ENCODE results near the gene NUDT4B. TPM values are rescaled to one million over a fixed set of nuclear protein-coding genes. Genes with fewer than 3 reads are reported as not detected.
A peak's percentile ranks its signal among the peaks of the same experiment; 100 is the strongest.
"Not testable (repeated sequence)": the region's sequence is repeated elsewhere in the genome, so short reads cannot be mapped to it uniquely, and the experiment has no call there.

Gene NUDT4B
- total RNA-seq = not detected

GRCh38 chr1:148748563-148749334 is at the start of gene NUDT4B:
Gene NUDT4B (plus strand): TSS chr1:148748774. CDS start chr1:148748953, 179 bp downstream.
- H3K4me3 Mint-ChIP-seq, H3K36me3 Mint-ChIP-seq, H3K9me3 Mint-ChIP-seq, POLR2A ChIA-PET, DNase-seq, H3K27me3 Mint-ChIP-seq, H3K4me1 Mint-ChIP-seq, H3K27ac Mint-ChIP-seq: not testable (repeated sequence)
- peak; percentile 79 for ATAC-seq (ENCODE audit: low read depth)

DNA sequence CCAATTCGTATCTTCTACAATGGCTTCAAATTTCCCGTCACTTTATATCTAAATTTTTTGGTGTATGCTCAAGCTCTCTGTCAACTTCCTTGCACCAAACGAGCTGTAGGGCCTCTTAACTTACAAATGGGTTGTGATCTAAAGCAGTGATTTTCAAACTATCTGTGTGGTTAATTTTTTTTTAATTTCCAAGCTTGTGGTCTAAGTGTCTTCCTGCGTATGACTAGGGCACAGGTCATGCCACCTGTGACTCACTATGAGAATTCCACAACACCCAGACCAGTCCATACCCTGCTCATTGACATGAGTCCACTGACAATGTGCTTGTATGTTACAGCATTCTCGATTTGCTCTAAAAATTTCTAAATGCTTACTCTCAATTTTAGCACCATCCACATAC is 49.2 kb upstream of the NUDT4B start:
- POLR2A ChIA-PET = not testable (repeated sequence)

GRCh38 chr1:148702242-148702641 is 46.3 kb upstream of the NUDT4B start:
- H3K36me3 Mint-ChIP-seq; H3K4me3 Mint-ChIP-seq; ATAC-seq (ENCODE audit: low read depth); H3K9me3 Mint-ChIP-seq; POLR2A ChIA-PET; H3K27me3 Mint-ChIP-seq; H3K4me1 Mint-ChIP-seq; H3K27ac Mint-ChIP-seq; DNase-seq: not testable (repeated sequence)

More for the DNA sequence above, 49.2 kb upstream of the NUDT4B start:
- not testable (repeated sequence) for H3K27ac Mint-ChIP-seq, H3K4me1 Mint-ChIP-seq, H3K27me3 Mint-ChIP-seq, DNase-seq, H3K9me3 Mint-ChIP-seq, H3K36me3 Mint-ChIP-seq, H3K4me3 Mint-ChIP-seq
- peak; percentile 67 for ATAC-seq (ENCODE audit: low read depth)

DNA sequence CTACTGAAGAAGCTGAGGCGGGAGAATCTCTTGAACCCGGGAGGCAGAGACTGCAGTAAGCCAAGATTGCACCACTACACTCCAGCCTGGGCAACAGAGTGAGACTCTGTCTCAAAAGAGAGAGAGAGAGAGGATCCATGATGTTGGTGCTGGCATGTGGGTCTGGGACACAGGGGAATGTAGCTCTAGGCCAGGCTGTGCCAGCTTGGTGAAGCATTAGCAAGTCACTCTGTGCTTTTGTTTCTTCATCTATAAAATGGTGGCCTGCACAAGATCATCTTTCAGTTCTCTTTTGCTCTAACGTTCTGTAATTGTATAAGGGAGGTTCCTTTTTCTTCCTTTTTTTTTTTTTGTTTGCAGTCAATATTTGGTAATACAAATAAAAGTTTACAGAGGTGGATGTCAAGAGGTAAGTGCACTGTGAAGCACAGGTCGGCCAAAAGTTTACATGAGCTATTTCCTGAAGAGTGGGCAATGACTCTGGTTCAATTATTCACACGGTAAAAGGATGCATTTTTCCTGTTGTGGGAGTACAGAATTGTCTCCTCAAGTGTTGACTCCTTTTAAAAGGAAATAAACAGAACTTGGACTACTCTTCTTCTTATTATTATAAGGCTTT is 44.5 kb upstream of the NUDT4B start:
- H3K9me3 Mint-ChIP-seq = not testable (repeated sequence)

DNA sequence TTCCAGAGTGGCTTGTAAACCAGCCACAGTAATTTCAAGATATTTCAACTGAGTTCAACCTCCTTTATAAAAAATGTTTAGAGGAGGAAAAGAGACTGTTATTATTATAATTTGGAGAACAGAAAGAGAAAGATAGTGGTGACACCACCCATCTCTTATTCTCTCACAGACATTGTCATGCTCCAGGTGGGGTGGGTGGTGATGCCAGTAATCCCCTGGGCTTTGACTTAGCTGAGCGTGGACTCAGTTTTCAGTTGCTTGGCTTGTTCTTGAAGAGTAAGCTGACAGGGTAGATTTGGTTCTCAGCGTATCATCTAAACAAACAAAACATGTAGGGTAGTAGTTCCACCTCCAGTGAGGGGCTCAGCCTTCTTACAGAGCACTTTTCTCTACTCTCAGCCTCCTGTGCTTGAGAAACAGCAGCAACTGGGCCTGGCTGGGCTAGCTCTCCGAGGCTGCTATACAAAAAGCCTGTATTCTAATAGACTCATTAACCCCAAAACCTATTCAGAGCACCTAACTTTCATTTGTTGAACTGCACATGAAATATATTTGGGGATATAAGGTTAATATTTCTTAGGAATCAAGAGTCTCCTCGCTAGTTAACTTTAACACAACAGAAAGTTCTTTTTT is 43.1 kb upstream of the NUDT4B start:
- H3K9me3 Mint-ChIP-seq; ATAC-seq (ENCODE audit: low read depth); DNase-seq; H3K4me1 Mint-ChIP-seq; H3K27ac Mint-ChIP-seq; H3K27me3 Mint-ChIP-seq; H3K36me3 Mint-ChIP-seq; POLR2A ChIA-PET; H3K4me3 Mint-ChIP-seq: not testable (repeated sequence)

More for the DNA sequence above, 44.5 kb upstream of the NUDT4B start:
- H3K4me1 Mint-ChIP-seq; H3K27me3 Mint-ChIP-seq; H3K36me3 Mint-ChIP-seq; DNase-seq; ATAC-seq (ENCODE audit: low read depth); POLR2A ChIA-PET; H3K4me3 Mint-ChIP-seq; H3K27ac Mint-ChIP-seq: not testable (repeated sequence)

- H3K4me1 Mint-ChIP-seq; H3K27ac Mint-ChIP-seq; H3K27me3 Mint-ChIP-seq; DNase-seq; H3K9me3 Mint-ChIP-seq; ATAC-seq (ENCODE audit: low read depth); H3K4me3 Mint-ChIP-seq; POLR2A ChIA-PET; H3K36me3 Mint-ChIP-seq: not testable (repeated sequence)
These were observed 39.7 kb upstream of the NUDT4B start for GRCh38 chr1:148708779-148709333.

GRCh38 chr1:148710772-148711523 is 37.6 kb upstream of the NUDT4B start:
- H3K4me1 Mint-ChIP-seq, H3K27ac Mint-ChIP-seq, POLR2A ChIA-PET, H3K36me3 Mint-ChIP-seq, DNase-seq, H3K4me3 Mint-ChIP-seq, H3K27me3 Mint-ChIP-seq, H3K9me3 Mint-ChIP-seq: not testable (repeated sequence)
- ATAC-seq (ENCODE audit: low read depth) = peak; percentile 52

GRCh38 chr1:148712353-148712752 is 36.2 kb upstream of the NUDT4B start:
- H3K27me3 Mint-ChIP-seq; DNase-seq; H3K27ac Mint-ChIP-seq; H3K36me3 Mint-ChIP-seq; POLR2A ChIA-PET; H3K4me3 Mint-ChIP-seq; H3K4me1 Mint-ChIP-seq; ATAC-seq (ENCODE audit: low read depth); H3K9me3 Mint-ChIP-seq: not testable (repeated sequence)

- H3K4me3 Mint-ChIP-seq; H3K36me3 Mint-ChIP-seq; H3K9me3 Mint-ChIP-seq; H3K4me1 Mint-ChIP-seq; POLR2A ChIA-PET; ATAC-seq (ENCODE audit: low read depth); H3K27ac Mint-ChIP-seq; H3K27me3 Mint-ChIP-seq; DNase-seq: not testable (repeated sequence)
These were observed 33.1 kb upstream of the NUDT4B start for GRCh38 chr1:148715518-148715917.

DNA sequence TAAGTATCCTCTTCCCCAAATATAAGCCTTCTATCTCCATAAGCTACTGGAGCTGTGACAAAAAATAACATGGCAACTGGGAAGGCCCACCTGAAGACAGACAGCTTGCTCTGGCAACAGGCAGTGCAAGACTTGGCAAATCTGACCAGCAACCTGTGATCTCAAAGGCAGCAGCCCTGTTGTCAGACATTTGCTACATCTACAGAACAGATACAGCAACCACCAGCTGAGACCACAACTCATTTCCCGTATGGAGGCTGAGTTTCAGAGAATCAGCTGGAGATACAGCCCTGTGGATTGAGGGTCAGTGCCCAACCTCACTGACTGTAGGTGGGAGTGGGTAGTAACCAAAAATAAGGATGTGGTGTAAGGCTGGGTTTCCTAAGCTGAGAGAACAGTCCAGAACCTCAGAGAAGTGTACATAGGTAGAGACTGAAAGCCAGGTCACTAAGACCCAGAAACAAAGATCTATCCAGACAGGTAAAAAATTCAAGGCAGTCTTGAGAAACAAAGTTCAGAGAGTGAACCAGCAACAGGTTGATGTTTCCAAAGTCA is 31.5 kb upstream of the NUDT4B start:
- DNase-seq, H3K4me3 Mint-ChIP-seq, H3K27ac Mint-ChIP-seq, H3K4me1 Mint-ChIP-seq, POLR2A ChIA-PET, H3K27me3 Mint-ChIP-seq, H3K36me3 Mint-ChIP-seq, H3K9me3 Mint-ChIP-seq: not testable (repeated sequence)
- peak; percentile 85 for ATAC-seq (ENCODE audit: low read depth)

- H3K4me3 Mint-ChIP-seq; ATAC-seq (ENCODE audit: low read depth); H3K9me3 Mint-ChIP-seq; DNase-seq; POLR2A ChIA-PET; H3K36me3 Mint-ChIP-seq; H3K27me3 Mint-ChIP-seq; H3K4me1 Mint-ChIP-seq; H3K27ac Mint-ChIP-seq: not testable (repeated sequence)
These were observed 27.7 kb upstream of the NUDT4B start for GRCh38 chr1:148720918-148721317.

- ATAC-seq (ENCODE audit: low read depth); DNase-seq; H3K9me3 Mint-ChIP-seq; H3K4me3 Mint-ChIP-seq; H3K36me3 Mint-ChIP-seq; H3K27me3 Mint-ChIP-seq; H3K27ac Mint-ChIP-seq; H3K4me1 Mint-ChIP-seq; POLR2A ChIA-PET: not testable (repeated sequence)
These were observed 25.8 kb upstream of the NUDT4B start for GRCh38 chr1:148722758-148723157.

DNA sequence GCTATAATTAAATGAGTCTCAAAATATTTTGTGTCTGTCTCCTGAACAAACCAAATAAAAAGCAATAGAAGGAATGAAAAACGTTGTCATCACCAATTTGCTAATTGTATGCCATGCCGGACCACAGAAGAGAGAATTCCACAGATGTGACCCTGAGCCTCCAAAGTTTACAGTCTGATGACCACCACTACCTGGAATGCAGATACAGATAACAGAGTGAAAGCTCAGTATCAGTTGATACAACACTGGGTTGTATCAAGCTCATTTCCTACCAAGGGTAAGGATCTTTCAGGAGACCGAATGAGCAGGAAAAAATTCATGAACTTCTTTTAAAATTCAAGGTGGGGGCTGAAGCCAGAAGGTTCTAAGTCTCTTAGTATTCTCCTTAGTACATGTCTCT is 25.1 kb upstream of the NUDT4B start:
- POLR2A ChIA-PET; H3K4me1 Mint-ChIP-seq; H3K4me3 Mint-ChIP-seq; H3K36me3 Mint-ChIP-seq; DNase-seq; H3K27me3 Mint-ChIP-seq; H3K9me3 Mint-ChIP-seq; ATAC-seq (ENCODE audit: low read depth); H3K27ac Mint-ChIP-seq: not testable (repeated sequence)

All from activated naive CD8-positive, alpha-beta T cell treated with anti-CD3 and anti-CD28 coated beads, Interleukin-2, amount 10 ng/mL, durations not matched to agents 7 days and 5 days (primary cell).